CD4-positive, alpha-beta T cell (primary cell): ENCODE data around the gene PINLYP. TPM values are rescaled to one million over a fixed set of nuclear protein-coding genes. Genes with fewer than 3 reads are reported as not detected.

Experiments
- ATAC-seq: fragments of 200-7000 bp; cut with Tn5 transposase; one replicate; pipeline ENCODE4 v1.10.0; 2022; ENCODE audit warnings: mild to moderate bottlenecking; ENCODE audit not compliant: poor library complexity
- CTCF ChIA-PET: fragments of 350-600 bp; sonication (Branson Sonifier 250); formaldehyde crosslinking; loops from one replicate; lab custom pipeline; 2021; ENCODE audit warnings: antibody characterized with exemption, inconsistent platforms; lab: Charles Lee
- POLR2A ChIA-PET: fragments of 350-600 bp; sonication (Branson Sonifier 250); formaldehyde crosslinking; loops from one replicate; lab custom pipeline; 2021; ENCODE audit warnings: antibody characterized with exemption, inconsistent platforms; lab: Charles Lee
- DNase-seq, 14 experiments: peaks; one replicate each; pipeline ENCODE4 v3.0.0-alpha.2; 2013 to 2020; ENCODE audit warnings: mixed read lengths in 2 of 14
- H3K27ac ChIP-seq, 2 donors: one replicate each; pipeline versions ENCODE4 v1.5.1 to v1.7.0; 2013; ENCODE audit warnings: low read length in 2 of 2, low read depth in 1 of 2, mild to moderate bottlenecking in 1 of 2
- H3K27me3 ChIP-seq, 2 experiments: 1 replicate in 1 of 2; 2 replicates in 1 of 2; pipeline versions ENCODE4 v1.6.1 to v1.7.0; 2013; ENCODE audit warnings: low read length in 2 of 2, control low read depth in 1 of 2, mild to moderate bottlenecking in 1 of 2, moderate library complexity in 1 of 2; ENCODE audit not compliant: insufficient read depth in 2 of 2, control insufficient read depth in 1 of 2
- H3K36me3 ChIP-seq: one replicate; pipeline ENCODE4 v1.6.1; 2013; ENCODE audit warnings: low read length, control low read depth; ENCODE audit not compliant: insufficient read depth
- H3K4me1 ChIP-seq: one replicate; pipeline ENCODE4 v1.6.1; 2013; ENCODE audit warnings: low read length, control low read depth; ENCODE audit not compliant: insufficient read depth
- H3K4me3 ChIP-seq: one replicate; pipeline ENCODE4 v1.5.1; 2013; ENCODE audit warnings: mild to moderate bottlenecking, low read length, moderate library complexity
- H3K9me3 ChIP-seq, 2 experiments: 1 replicate in 1 of 2; 2 replicates in 1 of 2; pipeline versions ENCODE4 v1.6.1 to v1.7.0; 2013; ENCODE audit warnings: low read length in 2 of 2, mild to moderate bottlenecking in 2 of 2, control low read depth in 1 of 2, moderate library complexity in 1 of 2; ENCODE audit not compliant: control insufficient read depth in 1 of 2, insufficient read depth in 1 of 2
- H3K27ac Mint-ChIP-seq: one replicate; pipeline ENCODE4 v1.8.0; 2020; ENCODE audit warnings: mixed read lengths
- H3K27me3 Mint-ChIP-seq: one replicate; pipeline ENCODE4 v1.8.0; 2021; ENCODE audit warnings: mixed read lengths
- H3K36me3 Mint-ChIP-seq: one replicate; pipeline ENCODE4 v1.8.0; 2021; ENCODE audit warnings: low read depth, mixed read lengths
- H3K4me1 Mint-ChIP-seq: one replicate; pipeline ENCODE4 v1.8.0; 2021; ENCODE audit warnings: low read depth, mixed read lengths
- H3K4me3 Mint-ChIP-seq: one replicate; pipeline ENCODE4 v1.8.0; 2020; ENCODE audit warnings: mild to moderate bottlenecking, mixed read lengths
- H3K9me3 Mint-ChIP-seq: one replicate; pipeline ENCODE4 v1.8.0; 2020; ENCODE audit warnings: mixed read lengths
- intact Hi-C, 2 experiments: fragments of 100-400 bp; cut with DNase I in 1 of 2; cut with micrococcal nuclease in 1 of 2; formaldehyde crosslinking; loops; one replicate each; pipeline versions ENCODE4 v1.15.1 to v1.9.0; 2023 to 2025; cut with DNase I, micrococcal nuclease
- total RNA-seq, 174 experiments: library from RNA in 2 of 174; stranded (reverse) in 2 of 174; gene quantifications; one replicate each; pipeline ENCODE4 v1.2.3 and lab custom pipeline; 2021 to 2026
- TF ChIP-seq, protein P1 (sequence below): fragments of 200-600 bp; IDR thresholded peaks from one replicate; pipeline ENCODE4 v1.8.0; 2022; ENCODE audit warnings: antibody characterized with exemption, mild to moderate bottlenecking

The PINLYP gene
- total RNA-seq, 2 experiments from 2014 or later = not detected

DNA sequence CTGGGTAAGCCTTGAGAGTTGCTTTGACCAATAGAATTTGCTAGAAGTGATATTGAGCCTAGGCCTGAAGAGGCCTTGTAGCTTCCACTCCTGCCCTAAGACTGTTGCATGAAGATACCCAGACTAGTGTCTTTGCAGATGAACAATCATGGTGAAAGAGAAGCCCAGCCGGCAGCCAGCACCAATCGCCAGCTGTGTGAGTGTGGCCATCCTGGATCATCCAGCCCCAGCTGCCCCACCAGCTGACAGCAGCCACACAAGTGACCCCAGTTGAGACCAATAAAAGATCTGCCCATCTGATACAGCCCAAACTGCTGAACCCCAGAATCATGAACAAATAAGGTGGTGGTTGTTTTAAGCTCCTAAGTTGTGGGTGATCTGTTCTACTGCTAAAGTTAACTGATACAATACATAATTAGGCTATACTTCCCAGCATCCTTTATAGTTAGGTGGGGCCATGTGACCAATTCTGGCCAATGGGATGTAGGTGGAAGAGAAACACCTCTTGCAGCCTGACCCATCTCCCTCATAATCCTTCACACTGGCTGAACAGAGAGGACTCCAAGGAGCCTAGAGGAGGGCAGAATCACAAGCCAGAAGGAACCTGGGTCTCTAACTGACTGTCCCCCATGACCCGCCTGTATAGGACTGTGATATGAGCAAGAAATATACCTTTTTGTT lies 53.2 kb downstream of the PINLYP start:
- no peaks in the 10 kb centered on the region for H3K9me3 Mint-ChIP-seq
- no peak for DNase-seq
- H3K4me3 Mint-ChIP-seq = no peak overlapping the region
- no peak overlapping the region for H3K4me3 ChIP-seq
- ChIA-PET POLR2A (no interaction called here), CTCF (no interaction called here)
- intact Hi-C loops = no loop called here
- H3K36me3 Mint-ChIP-seq = no peaks in the 10 kb centered on the region
- H3K27me3 ChIP-seq = peaks cover 0 to 6% of the 10 kb centered on the region in 2 experiments
- peaks cover 15% of the 10 kb centered on the region for H3K27me3 Mint-ChIP-seq
- no peak for ATAC-seq
- H3K27ac ChIP-seq = no peak overlapping the region
- H3K27ac Mint-ChIP-seq = no peak overlapping the region
- peaks cover 0 to 4% of the 10 kb centered on the region in 2 experiments for H3K9me3 ChIP-seq
- peaks cover 22% of the 10 kb centered on the region for H3K4me1 Mint-ChIP-seq
- TF ChIP-seq, protein P1, sequence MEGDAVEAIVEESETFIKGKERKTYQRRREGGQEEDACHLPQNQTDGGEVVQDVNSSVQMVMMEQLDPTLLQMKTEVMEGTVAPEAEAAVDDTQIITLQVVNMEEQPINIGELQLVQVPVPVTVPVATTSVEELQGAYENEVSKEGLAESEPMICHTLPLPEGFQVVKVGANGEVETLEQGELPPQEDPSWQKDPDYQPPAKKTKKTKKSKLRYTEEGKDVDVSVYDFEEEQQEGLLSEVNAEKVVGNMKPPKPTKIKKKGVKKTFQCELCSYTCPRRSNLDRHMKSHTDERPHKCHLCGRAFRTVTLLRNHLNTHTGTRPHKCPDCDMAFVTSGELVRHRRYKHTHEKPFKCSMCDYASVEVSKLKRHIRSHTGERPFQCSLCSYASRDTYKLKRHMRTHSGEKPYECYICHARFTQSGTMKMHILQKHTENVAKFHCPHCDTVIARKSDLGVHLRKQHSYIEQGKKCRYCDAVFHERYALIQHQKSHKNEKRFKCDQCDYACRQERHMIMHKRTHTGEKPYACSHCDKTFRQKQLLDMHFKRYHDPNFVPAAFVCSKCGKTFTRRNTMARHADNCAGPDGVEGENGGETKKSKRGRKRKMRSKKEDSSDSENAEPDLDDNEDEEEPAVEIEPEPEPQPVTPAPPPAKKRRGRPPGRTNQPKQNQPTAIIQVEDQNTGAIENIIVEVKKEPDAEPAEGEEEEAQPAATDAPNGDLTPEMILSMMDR = no peak
- H3K36me3 ChIP-seq = no peaks in the 10 kb centered on the region
- peaks cover 18% of the 10 kb centered on the region for H3K4me1 ChIP-seq

DNA sequence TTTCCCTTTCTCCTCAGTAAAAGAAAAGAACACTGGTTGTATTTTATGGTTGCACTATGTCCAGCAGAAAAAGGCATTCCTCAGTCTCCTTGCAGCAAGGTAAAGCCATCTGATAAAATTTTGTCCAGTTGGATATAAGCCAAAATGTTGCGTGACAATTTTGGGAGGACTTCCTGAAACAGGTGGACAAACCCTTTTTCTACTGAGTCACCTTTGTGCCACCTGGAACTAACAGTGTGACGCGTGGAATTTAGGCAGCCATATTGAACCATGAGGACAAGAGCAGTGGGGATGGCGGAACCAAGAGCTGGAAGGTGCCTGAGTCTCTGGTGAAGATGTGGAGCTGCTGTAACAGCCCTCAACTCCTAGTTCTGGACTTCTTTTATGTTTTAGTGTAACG lies 55.9 kb downstream of the PINLYP start:
- POLR2A ChIA-PET = no interaction called here
- intact Hi-C loops = loop anchor here in 1 of 2 experiments (5.0 kb wide), 1 partner anchor 81 kb away; no protein-coding TSS in a partner anchor
- H3K9me3 Mint-ChIP-seq = no peaks in the 10 kb centered on the region
- no peak overlapping the region for H3K27ac ChIP-seq
- H3K27ac Mint-ChIP-seq = no peak overlapping the region
- no peak for ATAC-seq
- H3K9me3 ChIP-seq = no peaks in the 10 kb centered on the region
- CTCF ChIA-PET = no interaction called here
- peaks cover 19% of the 10 kb centered on the region for H3K27me3 Mint-ChIP-seq
- H3K36me3 Mint-ChIP-seq = no peaks in the 10 kb centered on the region
- H3K36me3 ChIP-seq = no peaks in the 10 kb centered on the region
- H3K4me3 ChIP-seq = no peak overlapping the region
- DNase-seq = no peak
- peaks cover 11 to 13% of the 10 kb centered on the region in 2 experiments for H3K27me3 ChIP-seq
- H3K4me1 Mint-ChIP-seq = peaks cover 5% of the 10 kb centered on the region
- H3K4me3 Mint-ChIP-seq = no peak overlapping the region
- TF ChIP-seq, protein P1 = no peak
- H3K4me1 ChIP-seq = peaks cover 4% of the 10 kb centered on the region

Other genes with a start within 250 kb of the PINLYP start
- gene CD177, start 222.1 kb upstream of the PINLYP start, total RNA-seq = not detected
- gene TEX101, start 160.9 kb upstream of the PINLYP start, total RNA-seq = not detected
- 10 to 100 TPM; 35.6 to 37.3 TPM for gene LYPD3, start 110.2 kb upstream of the PINLYP start, total RNA-seq
- gene PHLDB3, start 71.1 kb upstream of the PINLYP start, total RNA-seq = 10 to 100 TPM; 75.1 to 77.4 TPM
- 10 to 100 TPM; 20.2 to 21.7 TPM for gene ETHE1, start 48.6 kb upstream of the PINLYP start, total RNA-seq
- gene ZNF575, start 42.6 kb upstream of the PINLYP start, total RNA-seq = 1 to 10 TPM; 2.6 to 2.7 TPM
- 10 to 100 TPM; 25.1 to 26.2 TPM for gene XRCC1, start 274 bp upstream of the PINLYP start, total RNA-seq
- gene IRGQ, start 20.3 kb downstream of the PINLYP start, total RNA-seq = 10 to 100 TPM; 28.9 to 29.8 TPM
- 1 to 10 TPM; 4.1 to 4.8 TPM for gene ZNF576, start 20.8 kb downstream of the PINLYP start, total RNA-seq
- gene SRRM5, start 36.3 kb downstream of the PINLYP start, total RNA-seq = under 1 TPM; 0.25 to 0.56 TPM
- gene ZNF428, start 43.8 kb downstream of the PINLYP start, total RNA-seq = 10 to 100 TPM; 22.3 to 24.8 TPM
- under 1 TPM; 0.28 to 0.36 TPM for gene CADM4, start 64.0 kb downstream of the PINLYP start, total RNA-seq
- gene PLAUR, start 94.4 kb downstream of the PINLYP start, total RNA-seq = 10 to 100 TPM; 19.6 to 21.1 TPM
- not detected for gene IRGC, start 140.3 kb downstream of the PINLYP start, total RNA-seq
- 10 to 100 TPM; 34.7 to 38.2 TPM for gene SMG9, start 179.2 kb downstream of the PINLYP start, total RNA-seq
- 10 to 100 TPM in 1 of 2 experiments, 1 to 10 TPM in 1; 9.7 to 10.4 TPM for gene KCNN4, start 205.2 kb downstream of the PINLYP start, total RNA-seq
- not detected for gene LYPD5, start 226.6 kb downstream of the PINLYP start, total RNA-seq